SK-N-SH (cell line): ENCODE measurements around the gene ELN. TPM values are rescaled to one million over a fixed set of nuclear protein-coding genes. Genes with fewer than 3 reads are reported as not detected.

Experiments used
- CTCF ChIA-PET: fragments of 300-600, 350-600 bp; formaldehyde crosslinking; extraction: SDS; loops from one replicate; lab custom pipeline; 2021; lab: Yijun Ruan, JAX
- POLR2A ChIA-PET: fragments of 350-600 bp; sonication (Branson Sonifier 250); formaldehyde crosslinking; extraction: SDS; loops from one replicate; lab custom pipeline; 2020; ENCODE audit warnings: antibody characterized with exemption, inconsistent platforms; lab: Yijun Ruan, JAX
- DNase-seq: peaks from one replicate; pipeline ENCODE4 v3.0.0; 2012
- H2AFZ ChIP-seq: fragments of 200-600 bp; sonication (generic); 2 replicates; pipeline ENCODE4 v1.8.1; 2016; ENCODE audit warnings: antibody characterized with exemption, mild to moderate bottlenecking, low read depth
- H3F3A ChIP-seq: fragments of 200-600 bp; sonication (generic); replicated peaks from 2 replicates; pipeline ENCODE3; 2016; ENCODE audit warnings: antibody characterized with exemption, mild to moderate bottlenecking; ENCODE audit not compliant: insufficient read depth
- H3K27ac ChIP-seq, 2 experiments: fragments of 200-500 bp in 1 of 2; fragments of 200-600 bp in 1 of 2; sonication (Bioruptor generic) in 1 of 2; sonication (generic), shearing (Covaris generic) in 1 of 2; 2 replicates each; pipeline versions ENCODE4 v1.5.1 to v1.6.1; 2014 to 2016; ENCODE audit warnings: low read depth in 2 of 2, inconsistent platforms in 1 of 2, low read length in 1 of 2, mild to moderate bottlenecking in 1 of 2, mixed read lengths in 1 of 2
- H3K27me3 ChIP-seq: fragments of 200-600 bp; sonication (generic), shearing (Covaris generic); 2 replicates; pipeline ENCODE4 v1.6.1; 2016; ENCODE audit warnings: mixed run types; ENCODE audit not compliant: insufficient read depth
- H3K36me3 ChIP-seq, 2 experiments: fragments of 200-500 bp in 1 of 2; fragments of 200-600 bp in 1 of 2; sonication (Bioruptor generic) in 1 of 2; sonication (generic) in 1 of 2; replicated peaks in 1 of 2; 2 replicates each; pipeline versions ENCODE3 to v1.5.1; 2014 to 2016; ENCODE audit warnings: low read length in 1 of 2, mild to moderate bottlenecking in 1 of 2; ENCODE audit not compliant: insufficient read depth in 2 of 2, control insufficient read depth in 1 of 2
- H3K4me1 ChIP-seq, 2 experiments: fragments of 200-500 bp in 1 of 2; fragments of 200-600 bp in 1 of 2; sonication (Bioruptor generic) in 1 of 2; sonication (generic), shearing (Covaris generic) in 1 of 2; 2 replicates each; pipeline versions ENCODE4 v1.5.1 to v1.6.1; 2014 to 2016; ENCODE audit warnings: low read depth in 1 of 2, low read length in 1 of 2, mixed run types in 1 of 2; ENCODE audit not compliant: insufficient read depth in 2 of 2, control insufficient read depth in 1 of 2
- H3K4me2 ChIP-seq: fragments of 200-600 bp; sonication (generic), shearing (Covaris generic); 2 replicates; pipeline ENCODE4 v1.6.1; 2017; ENCODE audit warnings: mixed run types
- H3K4me3 ChIP-seq, 2 experiments: fragments of 200-500 bp in 1 of 2; fragments of 200-600 bp in 1 of 2; sonication (Bioruptor generic) in 1 of 2; sonication (generic), shearing (Covaris generic) in 1 of 2; 2 replicates each; pipeline versions ENCODE4 v1.5.1 to v1.8.1; 2014 to 2016; ENCODE audit warnings: low read depth in 2 of 2, inconsistent platforms in 1 of 2, low read length in 1 of 2, mild to moderate bottlenecking in 1 of 2, mixed read lengths in 1 of 2, moderate library complexity in 1 of 2
- H3K79me2 ChIP-seq: fragments of 200-600 bp; sonication (generic); 2 replicates; pipeline ENCODE4 v1.8.1; 2017; ENCODE audit warnings: mild to moderate bottlenecking; ENCODE audit not compliant: insufficient read depth
- H3K9ac ChIP-seq: fragments of 200-600 bp; sonication (generic); 2 replicates; pipeline ENCODE4 v1.6.1; 2017; ENCODE audit warnings: mixed run types
- H3K9me2 ChIP-seq: fragments of 200-600 bp; sonication (generic); 2 replicates; pipeline ENCODE4 v1.6.1; 2017; ENCODE audit warnings: mixed run types
- H3K9me3 ChIP-seq: fragments of 200-600 bp; sonication (generic); 2 replicates; pipeline ENCODE4 v1.6.1; 2017; ENCODE audit warnings: mixed run types, mild to moderate bottlenecking, moderate library complexity
- H4K20me1 ChIP-seq: fragments of 200-600 bp; sonication (generic); 2 replicates; pipeline ENCODE4 v1.6.1; 2017; ENCODE audit warnings: mild to moderate bottlenecking, mixed run types; ENCODE audit not compliant: insufficient read depth
- FOXJ3 ChIP-seq: sonication (generic); formaldehyde crosslinking; IDR thresholded peaks from 2 replicates; pipeline ENCODE4 v1.5.1; 2020; ENCODE audit warnings: mild to moderate bottlenecking, missing genetic modification reagents
- FOXM1 ChIP-seq: IDR thresholded peaks from 2 replicates; pipeline ENCODE4 v1.4.0; 2012; ENCODE audit warnings: low read depth, mild to moderate bottlenecking
- GABPA ChIP-seq: IDR thresholded peaks from 2 replicates; pipeline ENCODE4 v1.4.0; 2012; ENCODE audit warnings: low read depth, mild to moderate bottlenecking
- GATA2 ChIP-seq: sonication (generic); formaldehyde crosslinking; IDR thresholded peaks from 2 replicates; pipeline ENCODE4 v1.5.0; 2020; ENCODE audit warnings: mild to moderate bottlenecking, missing genetic modification reagents
- JUND ChIP-seq: IDR thresholded peaks from 2 replicates; pipeline ENCODE4 v1.4.0; 2012
- NFIC ChIP-seq: IDR thresholded peaks from 2 replicates; pipeline ENCODE4 v1.4.0; 2012; ENCODE audit warnings: borderline replicate concordance
- POLR2AphosphoS5 ChIP-seq: IDR thresholded peaks from 2 replicates; pipeline ENCODE4 v1.6.1; 2012; ENCODE audit warnings: low read depth, low read length
- RFX5 ChIP-seq: IDR thresholded peaks from 2 replicates; pipeline ENCODE4 v1.6.1; 2012; ENCODE audit warnings: mild to moderate bottlenecking, improper control_type of control experiment, low read length
- SIN3A ChIP-seq: IDR thresholded peaks from 2 replicates; pipeline ENCODE4 v1.6.1; 2012; ENCODE audit warnings: low read depth, mild to moderate bottlenecking, low read length, moderate library complexity, borderline replicate concordance
- TAF1 ChIP-seq: IDR thresholded peaks from 2 replicates; pipeline ENCODE4 v1.6.1; 2012; ENCODE audit warnings: low read depth, mild to moderate bottlenecking, low read length, moderate library complexity, borderline replicate concordance
- TCF12 ChIP-seq: IDR thresholded peaks from 2 replicates; pipeline ENCODE4 v1.4.0; 2012
- YY1 ChIP-seq: IDR thresholded peaks from 2 replicates; pipeline ENCODE4 v1.4.0; 2012; ENCODE audit warnings: low read depth, mild to moderate bottlenecking
- WGBS: methylation state at CpG from one replicate; pipeline ENCODE4 v1.1.6; 2017; ENCODE audit warnings: low lambda C conversion rate; 5-methylcytosine and 5-hydroxymethylcytosine counted together
- polyA plus RNA-seq, 3 experiments: library from polyadenylated mRNA; depleted of rRNA; stranded (reverse); fragments of >200 nt; gene quantifications; 2 replicates each; pipeline ENCODE4 v1.2.3, GENCODE V29; 2012
- TF ChIP-seq, protein P1 (sequence below): IDR thresholded peaks from 2 replicates; pipeline ENCODE4; 2012
- TF ChIP-seq, protein P2 (sequence below): IDR thresholded peaks from 2 replicates; pipeline ENCODE4 v1.4.0; 2012; ENCODE audit warnings: low read depth, borderline replicate concordance
- TF ChIP-seq, protein P3 (sequence below): fragments of 150-350 bp; IDR thresholded peaks from 2 replicates; pipeline ENCODE4 v1.6.1; 2016; ENCODE audit warnings: mild to moderate bottlenecking, low read depth, low read length
- TF ChIP-seq, protein P4 (sequence below): IDR thresholded peaks from 2 replicates; pipeline ENCODE4 v1.4.0; 2012; ENCODE audit warnings: low read depth, borderline replicate concordance

The ELN gene
- polyA plus RNA-seq, 1 of the 3 experiments (the other 2 are of a cell fraction), result 12.5 TPM

DNA sequence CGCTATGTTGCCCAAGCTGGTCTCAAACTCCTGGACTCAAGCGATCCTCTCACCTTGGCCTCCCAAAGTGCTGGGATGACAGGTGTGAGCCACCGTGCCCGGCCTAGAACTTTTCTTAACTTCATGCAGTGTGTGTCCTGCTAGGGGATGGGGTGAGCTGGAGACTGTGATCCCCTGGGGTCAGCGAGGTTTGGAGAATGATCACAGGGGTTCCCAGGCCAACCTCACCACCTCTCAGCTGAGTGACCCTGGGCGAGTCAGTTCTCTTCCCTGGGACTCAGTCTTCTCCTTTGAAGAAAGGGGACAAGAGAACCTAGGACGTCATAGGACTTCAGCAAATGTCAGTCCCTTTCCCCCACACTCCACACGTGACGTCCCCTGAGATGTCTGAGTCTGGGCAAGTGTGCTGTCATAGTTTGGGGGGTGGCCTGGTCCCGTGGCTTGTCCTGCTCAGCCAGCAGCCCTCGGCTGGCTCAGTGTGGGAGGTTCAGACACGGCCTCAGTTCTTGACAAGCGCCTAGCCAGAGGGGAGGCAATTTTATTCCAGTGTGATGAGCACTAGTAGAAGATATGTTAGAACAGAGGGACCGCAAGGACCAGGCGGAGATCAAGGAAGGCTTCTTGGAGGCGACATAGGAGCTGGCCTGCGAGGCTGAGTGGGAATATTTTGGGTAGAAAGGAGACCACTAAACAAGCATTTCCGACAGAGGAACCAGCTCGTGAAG, 43.3 kb upstream of the ELN start:
- Histone ChIP-seq H3K36me3 (no peaks in the 10 kb centered on the region), H3K27ac (no peak overlapping the region), H3K27me3 (no peaks in the 10 kb centered on the region), H3F3A (no peaks in the 10 kb centered on the region), H2AFZ (no peak overlapping the region), H3K9ac (no peak overlapping the region), H4K20me1 (no peaks in the 10 kb centered on the region), H3K4me3 (no peak overlapping the region), H3K4me1 (peaks cover 0 to 8% of the 10 kb centered on the region in 2 experiments; a peak in 1 of 4 replicates), H3K4me2 (no peak overlapping the region), H3K9me3 (no peaks in the 10 kb centered on the region), H3K9me2 (no peaks in the 10 kb centered on the region), H3K79me2 (no peaks in the 10 kb centered on the region)
- CTCF ChIA-PET, result interaction anchor here (1.0 to 2.4 kb wide), 3 partner anchors 9 to 42 kb away, joined by 3 to 13 read pairs (median 8); no protein-coding TSS in a partner anchor
- no peak for DNase-seq
- POLR2A ChIA-PET, result no interaction called here
- TF ChIP-seq JUND (no peak), NFIC (no peak), POLR2AphosphoS5 (no peak), FOXM1 (no peak), SIN3A (no peak), YY1 (no peak), GATA2 (CRISPR knock-in tag) (no peak), RFX5 (no peak), GABPA (no peak)
- TF ChIP-seq, protein P1, sequence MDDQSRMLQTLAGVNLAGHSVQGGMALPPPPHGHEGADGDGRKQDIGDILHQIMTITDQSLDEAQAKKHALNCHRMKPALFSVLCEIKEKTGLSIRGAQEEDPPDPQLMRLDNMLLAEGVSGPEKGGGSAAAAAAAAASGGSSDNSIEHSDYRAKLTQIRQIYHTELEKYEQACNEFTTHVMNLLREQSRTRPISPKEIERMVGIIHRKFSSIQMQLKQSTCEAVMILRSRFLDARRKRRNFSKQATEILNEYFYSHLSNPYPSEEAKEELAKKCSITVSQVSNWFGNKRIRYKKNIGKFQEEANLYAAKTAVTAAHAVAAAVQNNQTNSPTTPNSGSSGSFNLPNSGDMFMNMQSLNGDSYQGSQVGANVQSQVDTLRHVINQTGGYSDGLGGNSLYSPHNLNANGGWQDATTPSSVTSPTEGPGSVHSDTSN, result no peak
- TF ChIP-seq, protein P2, sequence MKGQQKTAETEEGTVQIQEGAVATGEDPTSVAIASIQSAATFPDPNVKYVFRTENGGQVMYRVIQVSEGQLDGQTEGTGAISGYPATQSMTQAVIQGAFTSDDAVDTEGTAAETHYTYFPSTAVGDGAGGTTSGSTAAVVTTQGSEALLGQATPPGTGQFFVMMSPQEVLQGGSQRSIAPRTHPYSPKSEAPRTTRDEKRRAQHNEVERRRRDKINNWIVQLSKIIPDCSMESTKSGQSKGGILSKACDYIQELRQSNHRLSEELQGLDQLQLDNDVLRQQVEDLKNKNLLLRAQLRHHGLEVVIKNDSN, result no peak
- TF ChIP-seq, protein P3, sequence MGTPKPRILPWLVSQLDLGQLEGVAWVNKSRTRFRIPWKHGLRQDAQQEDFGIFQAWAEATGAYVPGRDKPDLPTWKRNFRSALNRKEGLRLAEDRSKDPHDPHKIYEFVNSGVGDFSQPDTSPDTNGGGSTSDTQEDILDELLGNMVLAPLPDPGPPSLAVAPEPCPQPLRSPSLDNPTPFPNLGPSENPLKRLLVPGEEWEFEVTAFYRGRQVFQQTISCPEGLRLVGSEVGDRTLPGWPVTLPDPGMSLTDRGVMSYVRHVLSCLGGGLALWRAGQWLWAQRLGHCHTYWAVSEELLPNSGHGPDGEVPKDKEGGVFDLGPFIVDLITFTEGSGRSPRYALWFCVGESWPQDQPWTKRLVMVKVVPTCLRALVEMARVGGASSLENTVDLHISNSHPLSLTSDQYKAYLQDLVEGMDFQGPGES, result no peak
- WGBS, result 91% methylated on average over 17 of the region's 19 CpGs

DNA sequence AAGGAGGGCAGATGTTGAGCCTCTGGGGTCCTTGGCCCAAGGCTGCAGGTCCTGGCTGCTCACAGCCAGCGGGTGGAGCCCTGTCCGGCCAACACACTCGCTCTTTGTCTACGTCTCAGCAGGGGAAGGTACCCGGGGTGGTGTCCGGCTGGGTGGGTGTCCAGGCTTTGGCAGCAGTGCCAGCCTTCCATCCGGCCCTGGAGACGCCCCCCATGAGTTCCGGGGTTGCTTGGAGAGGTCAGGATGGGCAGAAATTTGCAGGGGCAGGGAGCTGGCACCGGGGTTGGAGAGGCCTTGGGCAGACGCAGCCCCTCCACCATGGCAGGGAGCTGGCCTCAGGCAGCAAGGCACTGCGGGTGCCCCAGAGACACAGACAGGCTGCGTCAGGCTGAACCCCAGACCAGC, 42.2 kb upstream of the ELN start:
- Histone ChIP-seq H2AFZ (no peak overlapping the region), H3F3A (no peaks in the 10 kb centered on the region), H3K79me2 (no peaks in the 10 kb centered on the region), H3K9me2 (no peaks in the 10 kb centered on the region), H3K4me1 (peaks cover 0 to 8% of the 10 kb centered on the region in 2 experiments; a peak in 1 of 4 replicates), H3K27ac (no peak overlapping the region), H4K20me1 (no peaks in the 10 kb centered on the region), H3K27me3 (no peaks in the 10 kb centered on the region), H3K4me3 (no peak overlapping the region), H3K9me3 (no peaks in the 10 kb centered on the region), H3K9ac (no peak overlapping the region), H3K4me2 (no peak overlapping the region), H3K36me3 (no peaks in the 10 kb centered on the region)
- TF ChIP-seq FOXJ3 (CRISPR knock-in tag) (no peak), FOXM1 (no peak), TCF12 (no peak), TAF1 (no peak)
- TF ChIP-seq, protein P4, sequence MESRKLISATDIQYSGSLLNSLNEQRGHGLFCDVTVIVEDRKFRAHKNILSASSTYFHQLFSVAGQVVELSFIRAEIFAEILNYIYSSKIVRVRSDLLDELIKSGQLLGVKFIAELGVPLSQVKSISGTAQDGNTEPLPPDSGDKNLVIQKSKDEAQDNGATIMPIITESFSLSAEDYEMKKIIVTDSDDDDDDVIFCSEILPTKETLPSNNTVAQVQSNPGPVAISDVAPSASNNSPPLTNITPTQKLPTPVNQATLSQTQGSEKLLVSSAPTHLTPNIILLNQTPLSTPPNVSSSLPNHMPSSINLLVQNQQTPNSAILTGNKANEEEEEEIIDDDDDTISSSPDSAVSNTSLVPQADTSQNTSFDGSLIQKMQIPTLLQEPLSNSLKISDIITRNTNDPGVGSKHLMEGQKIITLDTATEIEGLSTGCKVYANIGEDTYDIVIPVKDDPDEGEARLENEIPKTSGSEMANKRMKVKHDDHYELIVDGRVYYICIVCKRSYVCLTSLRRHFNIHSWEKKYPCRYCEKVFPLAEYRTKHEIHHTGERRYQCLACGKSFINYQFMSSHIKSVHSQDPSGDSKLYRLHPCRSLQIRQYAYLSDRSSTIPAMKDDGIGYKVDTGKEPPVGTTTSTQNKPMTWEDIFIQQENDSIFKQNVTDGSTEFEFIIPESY, result no peak
- ChIA-PET POLR2A (no interaction called here), CTCF (interaction anchor here (1.0 to 2.4 kb wide), 4 partner anchors 10 to 41 kb away, joined by 3 to 13 read pairs (median 6); no protein-coding TSS in a partner anchor)
- peak; percentile 64 for DNase-seq
- WGBS, result 91% methylated on average over 12 of the region's 13 CpGs
